ENCODE data around the gene KMT2B. TPM values are rescaled to one million over a fixed set of nuclear protein-coding genes. Genes with fewer than 3 reads are reported as not detected.

Gene KMT2B
- total RNA-seq, 4 donors from 2014 or later = 7.5 to 33.7 (median 15.6) TPM

- Histone ChIP-seq H3K4me3 (no peak overlapping the region), H3K9me3 (no peaks in the 10 kb centered on the region), H3K36me3 (peaks cover 86 to 100% (median 90%) of the 10 kb centered on the region in 3 donors), H3K27me3 (no peaks in the 10 kb centered on the region), H3K27ac (no peak overlapping the region), H3K4me1 (peaks cover 0 to 20% (median 8%) of the 10 kb centered on the region in 3 donors)
- WGBS, 2 donors = 67 to 97% methylated on average over 6 to 10 of the region's 18 CpGs
- no peak for TF ChIP-seq POLR2A (IDR thresholded peaks at IDR 0.05)
- TF ChIP-seq CTCF (IDR thresholded peaks at IDR 0.05) = no peak
- DNase-seq = no peak
- intact Hi-C loops (cut with DNase I) = no loop called here
Observed at GRCh38 chr19:35729021-35729420, 11.2 kb downstream of the KMT2B start.

- TF ChIP-seq CTCF (IDR thresholded peaks at IDR 0.05) (no peak), POLR2A (IDR thresholded peaks at IDR 0.05) (no peak)
- H3K36me3 ChIP-seq = peaks cover 85 to 100% (median 88%) of the 10 kb centered on the region in 3 donors
Observed at GRCh38 chr19:35729763-35730162, 12.0 kb downstream of the KMT2B start.

GRCh38 chr19:35730326-35730725, 12.5 kb downstream of the KMT2B start:
- intact Hi-C loops (cut with DNase I) = no loop called here
- Histone ChIP-seq H3K36me3 (peaks cover 82 to 100% (median 85%) of the 10 kb centered on the region in 3 donors), H3K4me1 (peaks cover 0 to 20% (median 8%) of the 10 kb centered on the region in 3 donors), H3K9me3 (no peaks in the 10 kb centered on the region), H3K27me3 (no peaks in the 10 kb centered on the region), H3K27ac (peak overlapping the region in 1 of 4 donors; percentile 28), H3K4me3 (no peak overlapping the region)
- TF ChIP-seq POLR2A (IDR thresholded peaks at IDR 0.05) (no peak), CTCF (IDR thresholded peaks at IDR 0.05) (no peak)
- 93 to 94% methylated on average over 16 to 17 of the region's 18 CpGs for WGBS, 2 donors
- DNase-seq = no peak

More at GRCh38 chr19:35729763-35730162, 12.0 kb downstream of the KMT2B start:
- H3K4me3 ChIP-seq = no peak overlapping the region
- no peak for DNase-seq
- H3K27ac ChIP-seq = peak overlapping the region in 1 of 4 donors; percentile 28
- intact Hi-C loops (cut with DNase I) = no loop called here
- no peaks in the 10 kb centered on the region for H3K27me3 ChIP-seq
- H3K4me1 ChIP-seq = peaks cover 0 to 20% (median 8%) of the 10 kb centered on the region in 3 donors
- H3K9me3 ChIP-seq = no peaks in the 10 kb centered on the region
- 44 to 88% methylated on average over 1 to 5 of the region's 11 CpGs for WGBS, 2 donors

- Histone ChIP-seq H3K36me3 (peaks cover 74 to 100% (median 81%) of the 10 kb centered on the region in 3 donors), H3K27me3 (no peaks in the 10 kb centered on the region), H3K4me1 (peaks cover 0 to 20% (median 8%) of the 10 kb centered on the region in 3 donors), H3K9me3 (no peaks in the 10 kb centered on the region), H3K27ac (peak overlapping the region in 2 of 4 donors; percentile 29 to 40), H3K4me3 (no peak overlapping the region)
- intact Hi-C loops (cut with DNase I) = no loop called here
- TF ChIP-seq POLR2A (IDR thresholded peaks at IDR 0.05) = no peak
- no peak for TF ChIP-seq CTCF (IDR thresholded peaks at IDR 0.05)
- WGBS, 2 donors = 56 to 59% methylated on average over 9 of the region's 9 CpGs
- DNase-seq = no peak
Observed at GRCh38 chr19:35731353-35731752, 13.6 kb downstream of the KMT2B start.

- no peak for DNase-seq
- 84 to 86% methylated on average over 7 to 18 of the region's 21 CpGs for WGBS, 2 donors
- H3K36me3 ChIP-seq = peaks cover 74 to 100% (median 81%) of the 10 kb centered on the region in 3 donors
- H3K27ac ChIP-seq = no peak overlapping the region
- no peak for TF ChIP-seq POLR2A (IDR thresholded peaks at IDR 0.05)
- TF ChIP-seq CTCF (IDR thresholded peaks at IDR 0.05) = no peak
- no peaks in the 10 kb centered on the region for H3K9me3 ChIP-seq
- peaks cover 0 to 20% (median 8%) of the 10 kb centered on the region in 3 donors for H3K4me1 ChIP-seq
- no peak overlapping the region for H3K4me3 ChIP-seq
- intact Hi-C loops (cut with DNase I) = no loop called here
- H3K27me3 ChIP-seq = no peaks in the 10 kb centered on the region
Observed at GRCh38 chr19:35731779-35732405, 14.1 kb downstream of the KMT2B start.
